ENCODE measurements around the gene CLNK.

CLNK gene

DNA sequence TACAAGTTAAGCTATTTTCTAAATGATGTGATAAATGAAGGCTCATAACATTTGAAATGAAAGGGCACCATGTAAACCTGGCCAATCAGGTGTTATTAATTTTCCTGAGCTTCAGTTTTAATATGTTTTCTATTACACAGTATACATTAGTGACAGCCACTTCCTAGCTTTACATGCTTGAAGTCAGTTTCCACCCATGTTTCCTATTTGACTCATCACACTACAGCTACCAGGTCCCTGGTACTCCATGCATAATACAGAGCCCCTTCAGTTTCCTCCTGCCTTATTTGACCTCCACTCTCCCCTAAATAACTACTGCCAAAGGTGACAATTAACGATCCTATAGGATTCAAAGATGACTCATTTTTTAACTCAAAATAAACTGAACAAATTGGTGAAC, 245.6 kb downstream of the CLNK start:
- H3K9ac ChIP-seq (ENCODE audit: low read length in 5 of 5) = no peak overlapping the region
- peaks cover 0 to under 1% (median 0%) of the 10 kb centered on the region in 5 donors for H3K36me3 ChIP-seq (ENCODE audit: control insufficient read depth in 5 of 5, insufficient read depth in 5 of 5, low read length in 5 of 5)
- H3K27ac ChIP-seq (ENCODE audit: low read depth, low read length) = no peak overlapping the region
- H3K9me3 ChIP-seq (ENCODE audit: control insufficient read depth in 5 of 5, low read length in 5 of 5) = peaks cover 3 to 21% (median 13%) of the 10 kb centered on the region in 5 donors
- no peaks in the 10 kb centered on the region for H3K4me1 ChIP-seq (ENCODE audit: control insufficient read depth in 5 of 5, insufficient read depth in 5 of 5, low read length in 5 of 5)
- no peaks in the 10 kb centered on the region for H3K27me3 ChIP-seq (ENCODE audit: control insufficient read depth in 5 of 5, insufficient read depth in 4 of 5, low read length in 5 of 5)
- H3K4me3 ChIP-seq (ENCODE audit: low read depth in 1 of 5, low read length in 5 of 5) = no peak overlapping the region

DNA sequence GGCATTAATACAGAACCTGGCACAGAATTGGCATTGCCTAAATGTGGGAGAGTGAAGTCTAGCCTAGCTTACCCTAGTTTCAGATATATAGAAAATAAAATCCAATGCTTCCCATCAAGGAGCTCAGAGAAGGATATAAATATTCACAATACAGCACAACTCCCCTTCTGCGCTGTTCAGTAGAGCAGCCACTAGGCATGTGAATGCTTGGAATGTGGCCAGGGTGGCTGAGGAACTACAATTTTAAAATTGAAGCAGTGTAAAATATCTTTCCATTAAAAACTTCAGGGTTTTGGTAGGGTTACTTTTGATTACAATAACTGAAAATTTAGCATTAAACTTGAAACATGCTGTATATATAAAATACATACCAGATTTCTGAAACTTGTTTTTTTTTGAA, 246.8 kb downstream of the CLNK start:
- H3K36me3 ChIP-seq (ENCODE audit: control insufficient read depth in 5 of 5, insufficient read depth in 5 of 5, low read length in 5 of 5) = no peaks in the 10 kb centered on the region
- peaks cover 3 to 11% (median 5%) of the 10 kb centered on the region in 5 donors for H3K9me3 ChIP-seq (ENCODE audit: control insufficient read depth in 5 of 5, low read length in 5 of 5)
- peaks cover 0 to 6% (median 5%) of the 10 kb centered on the region in 5 donors for H3K4me1 ChIP-seq (ENCODE audit: control insufficient read depth in 5 of 5, insufficient read depth in 5 of 5, low read length in 5 of 5)
- no peaks in the 10 kb centered on the region for H3K27me3 ChIP-seq (ENCODE audit: control insufficient read depth in 5 of 5, insufficient read depth in 4 of 5, low read length in 5 of 5)
- no peak overlapping the region for H3K9ac ChIP-seq (ENCODE audit: low read length in 5 of 5)
- no peak overlapping the region for H3K27ac ChIP-seq (ENCODE audit: low read depth, low read length)
- H3K4me3 ChIP-seq (ENCODE audit: low read depth in 1 of 5, low read length in 5 of 5) = no peak overlapping the region

All from subcutaneous abdominal adipose tissue (tissue), 5 donors.